Head of caudate nucleus (tissue), 42 donors: Measurements from ENCODE around the gene PTPN18.
A peak's percentile ranks its signal among the peaks of the same experiment; 100 is the strongest.
"Not testable (repeated sequence)": the region's sequence is repeated elsewhere in the genome, so short reads cannot be mapped to it uniquely, and the experiment has no call there.

ENCODE experiments used
- DNase-seq, 42 donors: peaks; one replicate each; pipeline versions ENCODE4 v3.0.0 to v3.0.0-alpha.2; 2020 to 2021; ENCODE audit warnings: mixed read lengths in 7 of 42
- intact Hi-C: fragments of 100-400 bp; cut with DNase I; formaldehyde crosslinking; loops from one replicate; pipeline ENCODE4 v1.15.0; 2022

PTPN18 gene

GRCh38 chr2:130355578-130356431, at the start of gene PTPN18:
Gene PTPN18 (plus strand): TSS chr2:130356056. CDS start chr2:130356108, 52 bp downstream.
- intact Hi-C loops, result no loop called here
- peak; percentile 64 to 94 (median 89) for DNase-seq

- no peak for DNase-seq
- intact Hi-C loops, result no loop called here
These were observed 48.0 kb upstream of the PTPN18 start for GRCh38 chr2:130307850-130308249.

DNA sequence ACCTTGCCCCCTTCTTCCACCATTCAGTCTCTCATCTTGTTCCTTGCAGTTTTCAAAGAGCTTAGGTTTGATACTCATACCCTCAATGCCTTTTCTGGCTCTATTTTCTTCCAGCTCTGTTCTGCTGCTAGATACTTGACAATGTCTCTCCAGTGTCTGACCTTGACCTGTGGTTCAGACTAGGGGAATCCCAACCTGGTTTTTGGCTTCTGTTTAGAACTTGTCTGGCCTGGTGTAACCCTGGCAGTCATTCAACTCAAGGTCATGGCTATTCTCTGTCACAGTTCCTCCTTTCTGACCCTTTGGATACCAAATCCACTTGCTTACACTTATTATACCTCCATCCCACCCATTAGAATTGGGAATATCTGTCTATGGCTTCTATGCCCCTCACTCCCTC, 45.0 kb upstream of the PTPN18 start:
- intact Hi-C loops, result no loop called here

DNA sequence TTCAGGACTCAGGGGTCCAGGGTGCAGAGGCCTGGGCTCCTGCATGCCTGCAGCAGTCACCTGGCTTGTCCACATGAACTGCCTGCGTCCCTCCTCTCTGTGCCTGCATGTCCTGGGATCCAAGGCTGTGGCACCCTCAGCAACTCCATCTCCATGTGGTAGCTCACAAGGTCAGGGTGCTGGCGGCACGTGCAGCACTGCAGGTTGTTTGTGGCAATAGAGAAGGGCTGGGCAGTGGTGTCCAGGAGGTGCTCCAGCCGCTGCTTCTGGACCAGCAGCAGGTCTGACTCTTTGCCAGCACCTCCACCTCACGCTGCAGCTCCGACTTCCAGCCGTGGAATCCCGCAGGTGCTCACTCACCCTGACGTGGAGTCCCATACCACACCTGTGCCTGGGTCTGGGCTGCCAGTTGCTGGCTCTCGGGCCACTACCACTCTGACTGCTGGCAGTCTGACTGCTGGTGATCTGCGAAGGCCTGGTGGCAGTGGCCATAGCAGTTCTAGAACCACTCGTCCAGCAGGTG, 42.0 kb upstream of the PTPN18 start:
- DNase-seq, result no peak
- intact Hi-C loops, result no loop called here

More for the DNA sequence above, 45.0 kb upstream of the PTPN18 start:
- DNase-seq, result no peak

DNA sequence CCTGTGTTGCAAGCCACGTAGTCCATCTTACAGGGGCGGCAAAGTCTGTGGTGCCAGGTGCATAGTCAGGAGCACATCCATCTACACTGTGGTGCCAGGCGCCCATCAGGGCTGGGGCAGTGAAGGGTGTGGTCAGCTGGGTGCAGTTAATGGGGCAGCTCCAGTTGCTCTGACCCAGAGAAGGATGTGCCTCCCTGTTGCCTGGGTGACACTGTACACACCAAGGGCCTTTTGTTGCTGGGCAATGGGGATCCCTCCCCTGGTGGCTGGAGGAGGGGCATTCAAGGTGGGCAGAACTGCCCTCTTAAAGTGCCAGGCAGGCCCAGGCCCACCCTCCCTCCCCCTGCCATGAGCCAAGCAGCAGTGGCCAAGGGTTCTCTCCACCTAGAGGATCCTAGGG, 41.5 kb upstream of the PTPN18 start:
- intact Hi-C loops, result no loop called here
- DNase-seq, result no peak

GRCh38 chr2:130316596-130316995, 39.3 kb upstream of the PTPN18 start:
- intact Hi-C loops, result no loop called here
- DNase-seq, result peak in 1 of 42 donors; percentile 27

DNA sequence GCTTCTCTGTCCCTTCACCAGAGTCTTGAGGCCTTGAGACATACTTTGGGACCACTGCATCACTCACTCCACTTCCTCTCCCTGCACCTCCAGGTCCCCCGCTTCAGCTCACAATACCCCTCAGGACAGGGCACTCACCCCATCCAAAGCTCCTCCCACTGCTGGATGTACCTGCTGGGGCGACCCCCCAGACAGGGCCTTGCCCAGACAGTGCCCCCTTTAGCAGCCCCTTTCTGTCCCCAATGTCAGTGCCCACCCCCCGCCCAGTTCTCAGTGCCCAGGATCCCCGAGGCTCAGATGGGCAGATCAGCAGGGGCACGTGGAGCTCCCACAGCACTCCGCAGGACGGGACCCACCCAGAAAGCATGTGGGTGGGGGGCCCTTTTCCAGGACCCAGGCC, 37.0 kb upstream of the PTPN18 start:
- intact Hi-C loops, result no loop called here
- no peak for DNase-seq

DNA sequence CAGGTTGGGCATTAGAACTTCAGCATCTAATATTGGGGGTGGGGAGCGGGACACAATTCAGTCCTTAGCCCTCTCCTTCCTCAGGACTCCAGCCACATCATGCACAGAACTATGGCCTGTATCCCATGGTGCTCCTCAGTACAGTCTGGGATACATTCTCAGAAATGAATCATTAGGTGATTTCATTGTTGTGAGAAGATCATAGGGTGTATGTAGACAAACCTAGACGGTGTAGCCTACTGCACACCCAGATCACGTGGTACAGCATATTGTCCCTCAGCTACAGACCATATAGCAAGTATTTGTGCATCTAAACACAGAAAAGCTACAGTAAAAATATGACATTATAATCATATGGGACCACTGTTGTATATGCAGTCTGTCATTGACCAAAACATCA, 36.3 kb upstream of the PTPN18 start:
- DNase-seq, result no peak
- intact Hi-C loops, result no loop called here

GRCh38 chr2:130327703-130328527, 27.9 kb upstream of the PTPN18 start:
- peak in 1 of 42 donors; percentile 39 for DNase-seq
- intact Hi-C loops, result no loop called here

DNA sequence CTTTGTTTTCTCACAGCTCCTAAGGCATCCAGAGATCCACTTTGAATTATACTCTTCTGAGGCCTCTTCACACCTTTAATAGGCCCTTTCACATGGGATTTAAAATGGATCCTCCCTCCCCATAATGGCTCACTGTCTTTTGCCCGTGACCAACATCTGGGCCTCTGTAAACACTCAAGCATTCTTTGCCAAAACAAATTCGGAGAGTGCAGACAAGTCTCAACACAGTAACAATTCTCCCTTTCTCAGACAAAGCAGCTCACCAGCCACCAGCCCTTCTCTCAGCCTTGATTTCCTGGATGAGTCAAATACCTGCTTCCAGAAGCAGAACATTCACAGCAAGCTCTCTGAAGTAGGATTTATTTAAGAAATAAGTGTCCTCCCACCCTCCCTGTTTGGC, 27.1 kb upstream of the PTPN18 start:
- peak in 3 of 42 donors; percentile 13 to 59 (median 42) for DNase-seq
- intact Hi-C loops, result no loop called here

- intact Hi-C loops, result no loop called here
- peak; percentile 56 to 88 (median 76) for DNase-seq
These were observed 23.4 kb upstream of the PTPN18 start for GRCh38 chr2:130332271-130333073.

- DNase-seq, result not testable (repeated sequence)
These were observed 22.6 kb upstream of the PTPN18 start for GRCh38 chr2:130333253-130333652.

GRCh38 chr2:130334026-130334425, 21.8 kb upstream of the PTPN18 start:
- DNase-seq, result no peak
- intact Hi-C loops, result no loop called here

More at GRCh38 chr2:130333253-130333652, 22.6 kb upstream of the PTPN18 start:
- intact Hi-C loops, result not testable (repeated sequence)

- intact Hi-C loops, result loop anchor here (5.0 kb wide), 1 partner anchor 398 kb away; no protein-coding TSS in a partner anchor
- no peak for DNase-seq
These were observed 20.6 kb upstream of the PTPN18 start for GRCh38 chr2:130335226-130335625.

GRCh38 chr2:130336150-130336876, 19.5 kb upstream of the PTPN18 start:
- DNase-seq, result peak in 1 of 42 donors; percentile 34
- intact Hi-C loops, result loop anchor here (5.0 kb wide), 1 partner anchor 399 kb away; no protein-coding TSS in a partner anchor

DNA sequence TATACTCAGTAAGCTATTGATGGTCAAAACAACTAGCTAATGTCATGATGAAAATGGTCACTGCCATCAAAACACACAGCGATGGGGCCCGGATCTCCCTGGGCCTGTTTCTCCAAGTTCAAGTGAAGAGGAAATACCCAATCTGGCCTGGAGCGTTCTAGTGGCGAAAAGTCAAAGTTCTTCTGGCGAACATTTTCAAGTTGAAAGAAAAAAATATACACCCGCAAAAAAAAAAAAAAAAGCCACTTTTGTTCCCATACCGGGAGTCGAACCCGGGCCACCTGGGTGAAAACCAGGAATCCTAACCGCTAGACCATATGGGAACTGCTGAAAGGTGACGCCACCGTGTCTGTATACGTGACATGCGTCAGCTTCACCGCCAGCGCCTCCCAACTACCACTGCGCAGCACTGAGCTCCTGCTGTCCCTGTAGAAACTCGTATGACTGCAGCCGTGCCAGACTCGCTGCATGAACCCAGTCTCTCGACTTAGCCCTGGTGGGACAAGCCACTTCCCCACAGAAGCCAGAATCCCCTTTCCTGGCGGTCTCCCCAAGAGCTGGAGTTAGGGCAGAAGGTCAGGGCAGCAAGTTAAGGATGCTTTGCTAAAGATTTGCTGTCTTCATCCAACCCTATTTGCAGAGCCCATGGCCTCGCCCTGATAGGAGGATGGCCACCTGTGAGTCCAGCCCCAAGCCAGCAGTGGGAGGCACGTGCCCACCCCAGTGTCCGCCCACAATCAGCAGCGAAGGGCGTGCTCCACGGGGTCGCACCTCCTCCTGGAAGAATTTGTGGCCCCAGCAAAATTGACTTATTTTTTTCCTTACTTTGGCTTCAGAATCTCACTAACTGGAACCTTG, 18.8 kb upstream of the PTPN18 start:
- intact Hi-C loops, result loop anchor here (5.0 kb wide), 1 partner anchor 400 kb away; no protein-coding TSS in a partner anchor
- DNase-seq, result peak; percentile 61 to 93 (median 85)

GRCh38 chr2:130337735-130338325, 18.0 kb upstream of the PTPN18 start:
- intact Hi-C loops, result loop anchor here (5.0 kb wide), 1 partner anchor 401 kb away; no protein-coding TSS in a partner anchor
- DNase-seq, result no peak
